Measurements from ENCODE around the gene EIPR1.

Gene EIPR1

DNA sequence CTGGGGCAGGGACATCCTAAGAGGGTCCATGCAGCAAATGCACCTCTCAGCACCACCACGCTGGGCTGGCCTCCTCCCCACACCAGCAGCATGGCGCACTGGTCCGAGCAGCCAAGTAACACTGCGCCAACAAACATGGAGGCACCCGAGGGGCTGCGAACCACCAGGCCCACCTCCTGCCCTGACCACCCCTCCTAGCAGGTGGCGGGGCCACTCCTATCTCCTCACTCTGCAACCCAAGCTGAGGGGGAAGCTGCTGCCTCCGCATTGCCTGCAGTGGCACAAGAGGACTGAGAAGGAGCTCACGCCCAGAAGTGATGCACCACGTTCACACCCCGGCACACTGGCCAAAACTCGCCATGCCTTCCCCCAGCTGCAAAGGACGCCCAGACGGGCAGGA is 94.4 kb downstream of the EIPR1 start:
- in situ Hi-C loops (cut with MboI; ENCODE audit: low sequenced_read_pairs, unreplicated experiment), result no loop called here
- TF ChIP-seq, protein P1, sequence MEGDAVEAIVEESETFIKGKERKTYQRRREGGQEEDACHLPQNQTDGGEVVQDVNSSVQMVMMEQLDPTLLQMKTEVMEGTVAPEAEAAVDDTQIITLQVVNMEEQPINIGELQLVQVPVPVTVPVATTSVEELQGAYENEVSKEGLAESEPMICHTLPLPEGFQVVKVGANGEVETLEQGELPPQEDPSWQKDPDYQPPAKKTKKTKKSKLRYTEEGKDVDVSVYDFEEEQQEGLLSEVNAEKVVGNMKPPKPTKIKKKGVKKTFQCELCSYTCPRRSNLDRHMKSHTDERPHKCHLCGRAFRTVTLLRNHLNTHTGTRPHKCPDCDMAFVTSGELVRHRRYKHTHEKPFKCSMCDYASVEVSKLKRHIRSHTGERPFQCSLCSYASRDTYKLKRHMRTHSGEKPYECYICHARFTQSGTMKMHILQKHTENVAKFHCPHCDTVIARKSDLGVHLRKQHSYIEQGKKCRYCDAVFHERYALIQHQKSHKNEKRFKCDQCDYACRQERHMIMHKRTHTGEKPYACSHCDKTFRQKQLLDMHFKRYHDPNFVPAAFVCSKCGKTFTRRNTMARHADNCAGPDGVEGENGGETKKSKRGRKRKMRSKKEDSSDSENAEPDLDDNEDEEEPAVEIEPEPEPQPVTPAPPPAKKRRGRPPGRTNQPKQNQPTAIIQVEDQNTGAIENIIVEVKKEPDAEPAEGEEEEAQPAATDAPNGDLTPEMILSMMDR (IDR thresholded peaks at IDR 0.05; ENCODE audit: borderline replicate concordance, control extremely low read depth, extremely low read depth, insufficient read depth, missing control alignments), result no peak
- DNase-seq (ENCODE audit: low spot score), result no peak

DNA sequence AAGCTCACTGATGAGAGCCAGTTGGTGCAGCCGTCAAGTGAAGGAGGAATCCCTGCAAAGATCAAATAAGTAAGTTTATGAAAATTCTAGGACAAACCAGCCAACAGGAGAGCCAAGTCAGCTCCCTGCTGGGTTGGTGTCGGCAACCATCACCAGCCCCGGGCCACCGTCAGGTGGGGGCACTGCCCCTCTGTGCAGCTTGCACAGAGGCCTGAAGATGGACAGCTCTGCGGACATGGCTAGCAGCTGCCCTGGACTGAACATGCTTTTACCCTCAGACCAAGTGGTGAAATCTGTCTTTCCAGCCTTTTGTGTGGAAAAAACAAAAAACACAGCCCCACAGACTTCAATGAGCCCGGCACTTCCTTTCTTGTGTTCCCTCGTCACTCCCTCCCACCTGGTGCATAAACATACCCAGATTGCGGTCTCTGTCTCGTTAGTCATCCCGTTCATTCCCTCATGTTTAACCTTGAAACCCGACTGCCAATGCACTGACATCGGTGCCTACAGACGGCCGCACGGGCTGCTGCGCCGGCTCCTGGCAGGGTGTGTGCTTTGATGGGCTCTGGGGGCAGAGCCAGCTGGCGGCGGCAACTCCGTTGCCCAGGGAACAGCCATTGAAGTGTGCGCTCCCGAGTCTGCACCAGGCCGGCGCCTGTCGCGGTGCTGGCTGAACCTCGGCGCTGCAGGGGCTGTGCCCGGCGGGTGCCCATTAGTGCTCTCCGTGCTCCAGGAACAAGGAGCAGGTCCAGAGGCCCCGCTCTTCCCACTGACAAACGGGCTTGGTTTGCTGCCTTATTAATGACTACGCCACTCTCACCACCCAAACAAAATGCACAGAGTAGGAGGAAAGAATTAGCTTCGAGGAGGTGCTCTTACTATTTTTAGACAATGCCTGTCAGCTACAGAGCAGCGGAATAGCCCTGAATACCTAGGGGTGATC is 95.3 kb downstream of the EIPR1 start:
- no peak for DNase-seq (ENCODE audit: low spot score)
- TF ChIP-seq, protein P1 (IDR thresholded peaks at IDR 0.05; ENCODE audit: borderline replicate concordance, control extremely low read depth, extremely low read depth, insufficient read depth, missing control alignments), result no peak
- in situ Hi-C loops (cut with MboI; ENCODE audit: low sequenced_read_pairs, unreplicated experiment), result no loop called here

DNA sequence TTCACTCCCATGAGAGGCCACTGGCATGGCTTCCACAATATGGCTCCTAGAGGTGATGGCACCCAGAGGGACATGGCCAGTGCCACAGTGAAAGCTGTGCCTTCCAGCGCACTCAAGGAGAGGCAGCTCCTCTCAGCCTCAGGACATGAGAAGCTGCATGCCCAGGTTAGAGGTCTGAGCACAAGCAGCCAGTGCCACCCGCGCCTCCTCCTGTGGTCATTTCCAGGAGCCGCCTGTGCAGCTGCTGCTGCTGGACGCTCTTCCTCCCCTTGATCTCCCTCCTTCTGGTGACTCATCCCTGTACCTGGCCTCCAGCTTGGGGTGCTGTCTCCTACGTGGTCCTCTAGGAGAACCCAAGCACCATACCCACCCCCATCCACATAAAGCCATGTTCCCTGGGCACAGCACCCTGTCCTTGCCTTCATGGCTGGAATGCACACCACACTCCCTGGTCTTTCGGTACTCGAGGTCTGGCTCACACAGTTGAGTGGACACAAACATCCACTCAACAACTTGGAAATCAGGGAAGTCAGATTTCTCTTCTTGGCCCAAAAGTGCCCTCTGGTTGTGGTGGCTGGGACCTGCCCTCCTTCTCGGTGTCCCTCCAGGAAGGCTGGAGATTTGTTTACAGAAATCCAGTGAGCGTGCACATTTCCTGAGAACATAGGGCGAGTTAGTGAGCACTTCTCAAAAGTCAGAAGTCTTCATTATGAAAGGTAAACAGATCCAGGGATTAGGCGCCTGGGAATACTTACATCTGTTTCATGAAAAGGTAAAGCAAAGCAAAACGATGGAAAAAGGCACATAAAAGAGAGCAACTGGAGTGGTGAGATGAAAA is 96.7 kb downstream of the EIPR1 start:
- in situ Hi-C loops (cut with MboI; ENCODE audit: low sequenced_read_pairs, unreplicated experiment), result no loop called here
- TF ChIP-seq, protein P1 (IDR thresholded peaks at IDR 0.05; ENCODE audit: borderline replicate concordance, control extremely low read depth, extremely low read depth, insufficient read depth, missing control alignments), result no peak
- no peak for DNase-seq (ENCODE audit: low spot score)

DNA sequence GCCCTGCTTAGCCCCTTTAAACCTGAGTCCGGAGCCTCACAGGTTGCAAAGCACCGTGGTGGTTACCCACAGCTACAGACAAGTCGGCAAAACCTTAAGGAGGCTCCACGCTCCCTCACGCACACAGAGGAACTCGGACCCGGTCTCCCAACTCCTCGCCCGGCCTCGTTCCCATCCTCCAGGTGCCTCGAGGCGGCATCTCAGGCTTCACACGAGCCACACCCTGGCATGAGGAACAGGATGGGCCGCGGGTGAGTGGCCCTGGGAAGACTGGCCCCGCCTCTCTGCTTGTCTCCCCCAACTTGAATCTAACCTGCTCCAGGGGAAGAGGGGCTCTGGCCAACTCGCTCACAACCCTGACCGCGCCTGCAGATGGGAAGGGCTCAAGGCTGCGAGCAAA is 97.4 kb downstream of the EIPR1 start:
- TF ChIP-seq, protein P1 (IDR thresholded peaks at IDR 0.05; ENCODE audit: borderline replicate concordance, control extremely low read depth, extremely low read depth, insufficient read depth, missing control alignments), result no peak
- in situ Hi-C loops (cut with MboI; ENCODE audit: low sequenced_read_pairs, unreplicated experiment), result no loop called here
- no peak for DNase-seq (ENCODE audit: low spot score)

DNA sequence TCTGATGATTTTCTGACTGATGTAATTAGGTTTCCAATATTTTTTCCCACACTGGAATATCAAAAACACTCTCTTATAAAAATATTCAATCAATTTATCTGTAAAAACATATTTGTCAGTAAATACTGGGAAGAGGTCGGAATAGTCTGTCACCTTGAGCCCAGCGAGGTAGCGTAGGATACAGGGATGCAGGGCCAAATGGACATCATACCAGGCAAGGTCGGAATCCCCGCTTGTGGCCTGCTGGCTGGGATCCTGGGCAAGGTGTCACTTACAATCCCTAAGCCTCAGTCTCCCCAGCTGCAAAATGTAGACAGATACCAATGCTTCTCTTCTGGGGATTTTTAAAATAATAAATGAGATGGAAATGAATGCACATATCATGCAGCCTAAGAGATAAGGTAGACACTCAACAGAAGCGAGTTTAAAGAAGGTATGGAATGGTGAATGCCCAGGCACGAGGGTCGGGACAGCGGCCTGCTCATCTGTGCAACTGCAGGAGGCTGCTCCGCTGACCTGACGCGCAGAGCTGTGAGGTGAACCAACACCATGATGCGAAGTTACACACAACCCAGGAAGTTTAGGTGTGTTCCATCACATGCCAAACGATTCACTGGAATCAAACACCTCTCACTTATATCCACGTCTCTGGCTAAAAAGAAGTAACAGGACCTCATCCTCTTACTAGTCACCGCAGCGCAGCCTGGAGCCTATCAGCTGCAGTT is 98.2 kb downstream of the EIPR1 start:
- DNase-seq (ENCODE audit: low spot score), result no peak
- in situ Hi-C loops (cut with MboI; ENCODE audit: low sequenced_read_pairs, unreplicated experiment), result no loop called here
- TF ChIP-seq, protein P1 (IDR thresholded peaks at IDR 0.05; ENCODE audit: borderline replicate concordance, control extremely low read depth, extremely low read depth, insufficient read depth, missing control alignments), result no peak

All from GM13976 (cell line).